NCI-H2081 treated with DMSO at 0.1 percent for 48 hours (cell line): Measurements from ENCODE around the gene CNTNAP2.
A peak's percentile ranks its signal among the peaks of the same experiment; 100 is the strongest.

Source experiments
- DNase-seq: peaks from one replicate; lab custom pipeline; 2025; lab: John Stamatoyannopoulos, UW

Gene CNTNAP2

GRCh38 chr7:148210804-148211325 is 2094.3 kb downstream of the CNTNAP2 start:
- DNase-seq, result no peak

- DNase-seq, result no peak
Observed at GRCh38 chr7:148211740-148212151, 2095.1 kb downstream of the CNTNAP2 start.

- DNase-seq, result no peak
Observed at GRCh38 chr7:148212731-148213130, 2096.1 kb downstream of the CNTNAP2 start.

- DNase-seq, result no peak
Observed at GRCh38 chr7:148214101-148214500, 2097.5 kb downstream of the CNTNAP2 start.

- no peak for DNase-seq
Observed at GRCh38 chr7:148218603-148219002, 2102.0 kb downstream of the CNTNAP2 start.

GRCh38 chr7:148222721-148223120 is 2106.1 kb downstream of the CNTNAP2 start:
- no peak for DNase-seq

GRCh38 chr7:148223160-148223559 is 2106.6 kb downstream of the CNTNAP2 start:
- no peak for DNase-seq

- DNase-seq, result no peak
Observed at GRCh38 chr7:148223738-148224137, 2107.1 kb downstream of the CNTNAP2 start.

- no peak for DNase-seq
Observed at GRCh38 chr7:148230296-148230695, 2113.7 kb downstream of the CNTNAP2 start.

- no peak for DNase-seq
Observed at GRCh38 chr7:148230883-148231282, 2114.3 kb downstream of the CNTNAP2 start.

GRCh38 chr7:148232784-148233183 is 2116.2 kb downstream of the CNTNAP2 start:
- no peak for DNase-seq

- no peak for DNase-seq
Observed at GRCh38 chr7:148234715-148235114, 2118.1 kb downstream of the CNTNAP2 start.

GRCh38 chr7:148238761-148239325 is 2122.2 kb downstream of the CNTNAP2 start:
- no peak for DNase-seq

- no peak for DNase-seq
Observed at GRCh38 chr7:148241700-148242293, 2125.2 kb downstream of the CNTNAP2 start.

GRCh38 chr7:148242294-148242821 is 2125.8 kb downstream of the CNTNAP2 start:
- no peak for DNase-seq

- DNase-seq, result no peak
Observed at GRCh38 chr7:148245381-148245780, 2128.8 kb downstream of the CNTNAP2 start.

GRCh38 chr7:148253629-148254028 is 2137.0 kb downstream of the CNTNAP2 start:
- DNase-seq, result no peak

GRCh38 chr7:148255333-148255732 is 2138.7 kb downstream of the CNTNAP2 start:
- DNase-seq, result no peak

- no peak for DNase-seq
Observed at GRCh38 chr7:148256433-148256832, 2139.8 kb downstream of the CNTNAP2 start.

GRCh38 chr7:148260599-148260998 is 2144.0 kb downstream of the CNTNAP2 start:
- no peak for DNase-seq

GRCh38 chr7:148261523-148261922 is 2144.9 kb downstream of the CNTNAP2 start:
- DNase-seq, result no peak

- no peak for DNase-seq
Observed at GRCh38 chr7:148261996-148262688, 2145.5 kb downstream of the CNTNAP2 start.

GRCh38 chr7:148262721-148263229 is 2146.2 kb downstream of the CNTNAP2 start:
- peak; percentile 26 for DNase-seq
